Fibroblast of lung (primary cell): ENCODE results near the gene GHSR.

Source experiments
- CTCF ChIP-seq, 2 donors: IDR thresholded peaks in 1 of 2; conservative IDR thresholded peaks in 1 of 2; 1 replicate in 1 of 2; 2 replicates in 1 of 2; pipeline ENCODE4 v1.5.1; 2011 to 2012; ENCODE audit warnings: low read length in 2 of 2, control low read depth in 1 of 2, inconsistent platforms in 1 of 2, low read depth in 1 of 2, mild to moderate bottlenecking in 1 of 2
- EZH2 ChIP-seq: IDR thresholded peaks from 2 replicates; pipeline ENCODE4 v1.5.1; 2012; ENCODE audit warnings: low read length, control low read depth, mild to moderate bottlenecking; ENCODE audit errors: missing control alignments

GRCh38 chr3:172448661-172449465 lies 607 bp upstream of the GHSR start:
- TF ChIP-seq CTCF (conservative IDR thresholded peaks at IDR 0.05 in 1 of 2, IDR thresholded peaks at IDR 0.05 in 1 of 2; ENCODE audit: low read depth in 1 of 2, low read length in 2 of 2) = no peak
- TF ChIP-seq EZH2 = no peak
